Mucosa of descending colon (tissue), 3 donors: ENCODE results near the gene SARS1. TPM values are rescaled to one million over a fixed set of nuclear protein-coding genes. Genes with fewer than 3 reads are reported as not detected.

Experiments
- ATAC-seq: fragments of 200-7000 bp; cut with Tn5 transposase; one replicate; pipeline ENCODE4 v1.9.1; 2020; ENCODE audit warnings: mild to moderate bottlenecking, moderate library complexity
- DNase-seq, 3 donors: peaks; one replicate each; pipeline ENCODE4 v3.0.0-alpha.2; 2020
- H3K36me3 ChIP-seq: fragments of 200-600 bp; one replicate; pipeline ENCODE4 v1.8.0; 2021; ENCODE audit warnings: low read depth, mild to moderate bottlenecking
- H3K4me1 ChIP-seq: fragments of 200-600 bp; one replicate; pipeline ENCODE4 v1.8.0; 2021; ENCODE audit warnings: low read depth, mild to moderate bottlenecking
- H3K4me3 ChIP-seq: fragments of 200-600 bp; one replicate; pipeline ENCODE4 v1.8.0; 2021; ENCODE audit warnings: mild to moderate bottlenecking
- H3K9me3 ChIP-seq: fragments of 200-600 bp; one replicate; pipeline ENCODE4 v1.8.0; 2021; ENCODE audit warnings: mild to moderate bottlenecking
- intact Hi-C, 2 donors: fragments of 100-400 bp; cut with DNase I in 1 of 2; cut with micrococcal nuclease in 1 of 2; formaldehyde crosslinking; loops; one replicate each; pipeline versions ENCODE4 v1.11.0 to v1.11.1; 2022; cut with DNase I, micrococcal nuclease
- total RNA-seq, 3 donors: library from RNA; stranded (reverse); fragmentation: NEBNext Ultra II Directional in 2 of 3; extraction: Animal tissue kit (Norgen Biotek cat#: 25700) in 2 of 3; gene quantifications; one replicate each; pipeline versions ENCODE4 v1.2.1 to v1.2.4, GENCODE V29; 2021 to 2023
- TF ChIP-seq, protein P1 (sequence below): fragments of 200-600 bp; IDR thresholded peaks from one replicate; pipeline ENCODE4 v1.8.0; 2022; ENCODE audit warnings: antibody characterized with exemption, mild to moderate bottlenecking
- donor health status: DM: no; HTN: no; CAD: no; lungs with moderate emphysema.
- donor health status: DM: no; HTN: no; CAD: no.
- donor health status: DM: no; HTN: yes; CAD: no.

SARS1 gene
- total RNA-seq, 3 donors from 2014 or later: 124 to 143 (median 125) TPM

DNA sequence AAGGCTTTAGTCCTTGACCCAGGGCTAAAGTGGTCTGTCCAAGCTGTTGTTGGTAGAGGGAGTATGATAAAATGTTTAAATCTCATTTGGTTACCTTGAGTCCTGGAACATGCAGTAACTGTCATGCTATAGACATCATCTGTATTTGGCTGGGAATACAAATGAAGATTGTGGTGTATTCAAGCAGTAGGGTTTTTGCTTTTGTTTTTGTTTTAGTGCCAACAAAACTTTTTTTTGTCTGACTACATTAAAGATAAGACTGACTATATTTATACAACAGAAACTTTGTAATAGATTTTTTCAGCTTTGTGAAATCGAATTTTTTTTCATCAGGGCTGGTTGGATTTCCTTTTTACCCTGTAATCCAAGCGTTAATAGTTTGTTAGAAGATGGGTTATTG is 7.4 kb upstream of the SARS1 start:
- no peak for ATAC-seq
- Histone ChIP-seq H3K4me3 (no peak overlapping the region), H3K9me3 (no peaks in the 10 kb centered on the region), H3K36me3 (no peaks in the 10 kb centered on the region), H3K4me1 (no peaks in the 10 kb centered on the region)
- intact Hi-C loops: no loop called here
- TF ChIP-seq, protein P1, sequence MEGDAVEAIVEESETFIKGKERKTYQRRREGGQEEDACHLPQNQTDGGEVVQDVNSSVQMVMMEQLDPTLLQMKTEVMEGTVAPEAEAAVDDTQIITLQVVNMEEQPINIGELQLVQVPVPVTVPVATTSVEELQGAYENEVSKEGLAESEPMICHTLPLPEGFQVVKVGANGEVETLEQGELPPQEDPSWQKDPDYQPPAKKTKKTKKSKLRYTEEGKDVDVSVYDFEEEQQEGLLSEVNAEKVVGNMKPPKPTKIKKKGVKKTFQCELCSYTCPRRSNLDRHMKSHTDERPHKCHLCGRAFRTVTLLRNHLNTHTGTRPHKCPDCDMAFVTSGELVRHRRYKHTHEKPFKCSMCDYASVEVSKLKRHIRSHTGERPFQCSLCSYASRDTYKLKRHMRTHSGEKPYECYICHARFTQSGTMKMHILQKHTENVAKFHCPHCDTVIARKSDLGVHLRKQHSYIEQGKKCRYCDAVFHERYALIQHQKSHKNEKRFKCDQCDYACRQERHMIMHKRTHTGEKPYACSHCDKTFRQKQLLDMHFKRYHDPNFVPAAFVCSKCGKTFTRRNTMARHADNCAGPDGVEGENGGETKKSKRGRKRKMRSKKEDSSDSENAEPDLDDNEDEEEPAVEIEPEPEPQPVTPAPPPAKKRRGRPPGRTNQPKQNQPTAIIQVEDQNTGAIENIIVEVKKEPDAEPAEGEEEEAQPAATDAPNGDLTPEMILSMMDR: no peak
- DNase-seq: no peak

GRCh38 chr1:109207467-109208103 is 6.1 kb upstream of the SARS1 start:
- ATAC-seq (no peak), DNase-seq (no peak)
- Histone ChIP-seq H3K4me3 (no peak overlapping the region), H3K4me1 (no peaks in the 10 kb centered on the region), H3K9me3 (no peaks in the 10 kb centered on the region), H3K36me3 (no peaks in the 10 kb centered on the region)
- intact Hi-C loops: no loop called here
- TF ChIP-seq, protein P1: no peak

DNA sequence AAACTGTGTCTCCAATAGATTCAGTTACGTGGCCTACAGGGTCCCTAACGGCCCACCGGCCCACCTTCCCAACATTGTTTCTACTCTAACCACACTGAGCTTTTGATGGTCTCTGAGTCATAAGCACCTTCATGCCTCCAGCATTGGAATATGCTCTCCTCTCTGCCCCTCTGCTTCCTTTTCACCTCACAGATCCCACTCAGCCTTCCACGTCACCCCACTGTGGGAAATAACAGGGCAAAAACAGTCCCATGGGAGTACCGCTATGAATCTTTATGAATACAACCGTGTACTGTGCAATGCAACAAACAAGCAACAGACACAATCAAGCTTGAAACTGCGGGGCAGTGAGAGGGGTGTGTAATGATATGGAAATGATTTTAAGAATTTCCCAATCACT is 5.3 kb upstream of the SARS1 start:
- intact Hi-C loops: no loop called here
- H3K9me3 ChIP-seq: no peaks in the 10 kb centered on the region
- H3K36me3 ChIP-seq: no peaks in the 10 kb centered on the region
- H3K4me1 ChIP-seq: no peaks in the 10 kb centered on the region
- ATAC-seq (peak; percentile 8), DNase-seq (no peak)
- no peak overlapping the region for H3K4me3 ChIP-seq
- TF ChIP-seq, protein P1: no peak

GRCh38 chr1:109208836-109209463 is 4.8 kb upstream of the SARS1 start:
- intact Hi-C loops: no loop called here
- H3K36me3 ChIP-seq: no peaks in the 10 kb centered on the region
- no peaks in the 10 kb centered on the region for H3K9me3 ChIP-seq
- ATAC-seq (peak; percentile 23), DNase-seq (no peak)
- H3K4me1 ChIP-seq: no peaks in the 10 kb centered on the region
- TF ChIP-seq, protein P1: no peak
- H3K4me3 ChIP-seq: no peak overlapping the region

DNA sequence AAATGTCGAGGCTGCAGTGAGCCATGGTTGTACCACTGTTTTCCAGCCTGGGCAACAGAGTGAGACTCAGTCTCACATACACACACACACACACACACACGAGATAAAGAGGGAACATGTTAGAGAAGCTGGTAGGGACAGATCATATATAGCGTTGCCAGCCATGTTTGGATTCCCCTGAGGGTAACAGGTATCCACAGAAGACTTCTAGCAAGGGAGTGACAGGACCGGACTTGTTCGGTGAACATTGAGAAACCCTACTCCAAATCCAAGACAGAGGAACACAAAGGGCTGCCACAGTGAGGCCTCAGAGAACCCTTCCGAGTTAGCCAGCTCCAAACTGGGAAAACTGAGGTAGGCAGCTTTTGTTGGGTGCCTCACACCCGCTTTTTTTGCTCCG is 3.7 kb upstream of the SARS1 start:
- peaks cover 3% of the 10 kb centered on the region for H3K4me1 ChIP-seq
- TF ChIP-seq, protein P1: no peak
- H3K4me3 ChIP-seq: no peak overlapping the region
- DNase-seq: no peak
- intact Hi-C loops: no loop called here
- no peak for ATAC-seq
- H3K36me3 ChIP-seq: no peaks in the 10 kb centered on the region
- H3K9me3 ChIP-seq: no peaks in the 10 kb centered on the region
